GM12878 (cell line): ENCODE measurements around the gene OGFOD2.

Experiments used
- CREM ChIP-seq: IDR thresholded peaks from 2 replicates; pipeline ENCODE4 v1.6.1; 2014; ENCODE audit warnings: antibody characterized with exemption, low read depth
- MXI1 ChIP-seq: fragments of 150-350 bp; IDR thresholded peaks from 2 replicates; pipeline ENCODE4 v1.6.1; 2011; ENCODE audit warnings: low read depth, mild to moderate bottlenecking, inconsistent platforms, low read length, improper control_type of control experiment
- POLR2AphosphoS5 ChIP-seq: IDR thresholded peaks from 2 replicates; pipeline ENCODE4 v1.6.1; 2011; ENCODE audit warnings: mild to moderate bottlenecking, low read length, inconsistent platforms
- RFX5 ChIP-seq: IDR thresholded peaks from 2 replicates; pipeline ENCODE4 v1.6.1; 2011; ENCODE audit warnings: low read depth, low read length, improper control_type of control experiment
- SMC3 ChIP-seq: IDR thresholded peaks from 2 replicates; pipeline ENCODE4 v1.6.1; 2011; ENCODE audit warnings: low read length, improper control_type of control experiment, borderline replicate concordance
- SREBF2 ChIP-seq: IDR thresholded peaks from 2 replicates; pipeline ENCODE4 v1.6.1; 2012; ENCODE audit warnings: mild to moderate bottlenecking, low read length
- TF ChIP-seq, protein P1 (sequence below): IDR thresholded peaks from 2 replicates; pipeline ENCODE4 v1.6.1; 2012; ENCODE audit warnings: low read depth, low read length, improper control_type of control experiment
- TF ChIP-seq, protein P2 (sequence below), 3 experiments: IDR thresholded peaks in 2 of 3; conservative IDR thresholded peaks in 1 of 3; 2 replicates each; pipeline ENCODE4 v1.5.1; 2011; ENCODE audit warnings: low read depth in 3 of 3, low read length in 3 of 3, mild to moderate bottlenecking in 3 of 3, control low read depth in 2 of 3, moderate library complexity in 2 of 3, inconsistent platforms in 1 of 3, mixed read lengths in 1 of 3; ENCODE audit not compliant: control insufficient read depth in 2 of 3, insufficient read depth in 1 of 3; ENCODE audit errors: extremely low read depth in 1 of 3
- TF ChIP-seq, protein P3 (sequence below): fragments of 450-650 bp; IDR thresholded peaks from 2 replicates; pipeline ENCODE4 v1.6.1; 2014; ENCODE audit warnings: mild to moderate bottlenecking
- TF ChIP-seq, protein P4 (sequence below): IDR thresholded peaks from 2 replicates; pipeline ENCODE4 v1.6.1; 2011; ENCODE audit warnings: borderline replicate concordance, low read depth, mild to moderate bottlenecking, moderate library complexity, mixed read lengths, low read length; ENCODE audit not compliant: insufficient read depth; ENCODE audit errors: extremely low read length

DNA sequence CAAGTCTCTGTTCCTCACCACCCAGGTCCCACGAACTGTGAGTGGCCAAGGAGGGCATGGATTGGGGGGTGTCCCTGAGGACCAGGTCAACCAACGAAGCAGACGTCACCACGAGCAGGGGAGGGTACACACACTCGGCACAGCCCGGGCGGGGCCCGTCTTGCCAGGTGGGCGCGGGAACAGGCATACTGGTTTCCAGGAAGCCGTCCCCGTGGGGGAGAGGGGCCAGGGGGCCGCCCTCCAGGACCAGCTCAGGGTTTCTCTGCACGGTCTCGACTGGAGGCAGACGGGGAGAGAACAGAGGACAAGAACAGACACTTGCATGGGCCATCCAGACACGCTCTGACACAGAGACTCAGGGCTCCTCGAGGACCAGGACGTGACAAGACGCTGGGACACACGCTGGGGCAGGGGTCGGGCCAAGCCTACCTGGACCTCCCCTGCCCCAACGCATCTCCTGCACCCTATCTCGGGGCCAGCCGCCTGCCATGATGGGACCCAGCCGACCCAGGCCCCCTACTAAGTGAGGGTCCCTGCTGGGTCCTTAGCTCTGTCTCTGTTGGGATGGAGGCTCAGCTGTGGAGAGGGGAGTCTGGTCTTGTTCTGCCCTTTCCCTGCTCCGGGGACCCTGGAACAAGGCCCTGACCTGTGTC is 16.7 kb downstream of the OGFOD2 start:
- TF ChIP-seq SREBF2 (no peak), SMC3 (no peak), MXI1 (no peak), RFX5 (no peak), CREM (no peak), POLR2AphosphoS5 (no peak)
- TF ChIP-seq, protein P1, sequence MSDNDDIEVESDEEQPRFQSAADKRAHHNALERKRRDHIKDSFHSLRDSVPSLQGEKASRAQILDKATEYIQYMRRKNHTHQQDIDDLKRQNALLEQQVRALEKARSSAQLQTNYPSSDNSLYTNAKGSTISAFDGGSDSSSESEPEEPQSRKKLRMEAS: no peak
- TF ChIP-seq, protein P2, sequence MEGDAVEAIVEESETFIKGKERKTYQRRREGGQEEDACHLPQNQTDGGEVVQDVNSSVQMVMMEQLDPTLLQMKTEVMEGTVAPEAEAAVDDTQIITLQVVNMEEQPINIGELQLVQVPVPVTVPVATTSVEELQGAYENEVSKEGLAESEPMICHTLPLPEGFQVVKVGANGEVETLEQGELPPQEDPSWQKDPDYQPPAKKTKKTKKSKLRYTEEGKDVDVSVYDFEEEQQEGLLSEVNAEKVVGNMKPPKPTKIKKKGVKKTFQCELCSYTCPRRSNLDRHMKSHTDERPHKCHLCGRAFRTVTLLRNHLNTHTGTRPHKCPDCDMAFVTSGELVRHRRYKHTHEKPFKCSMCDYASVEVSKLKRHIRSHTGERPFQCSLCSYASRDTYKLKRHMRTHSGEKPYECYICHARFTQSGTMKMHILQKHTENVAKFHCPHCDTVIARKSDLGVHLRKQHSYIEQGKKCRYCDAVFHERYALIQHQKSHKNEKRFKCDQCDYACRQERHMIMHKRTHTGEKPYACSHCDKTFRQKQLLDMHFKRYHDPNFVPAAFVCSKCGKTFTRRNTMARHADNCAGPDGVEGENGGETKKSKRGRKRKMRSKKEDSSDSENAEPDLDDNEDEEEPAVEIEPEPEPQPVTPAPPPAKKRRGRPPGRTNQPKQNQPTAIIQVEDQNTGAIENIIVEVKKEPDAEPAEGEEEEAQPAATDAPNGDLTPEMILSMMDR (IDR thresholded peaks at IDR 0.05 in 2 of 3, conservative IDR thresholded peaks at IDR 0.05 in 1 of 3; ENCODE audit: control insufficient read depth in 2 of 3, extremely low read depth in 1 of 3, insufficient read depth in 1 of 3, low read depth in 3 of 3, low read length in 3 of 3): no peak
- TF ChIP-seq, protein P3, sequence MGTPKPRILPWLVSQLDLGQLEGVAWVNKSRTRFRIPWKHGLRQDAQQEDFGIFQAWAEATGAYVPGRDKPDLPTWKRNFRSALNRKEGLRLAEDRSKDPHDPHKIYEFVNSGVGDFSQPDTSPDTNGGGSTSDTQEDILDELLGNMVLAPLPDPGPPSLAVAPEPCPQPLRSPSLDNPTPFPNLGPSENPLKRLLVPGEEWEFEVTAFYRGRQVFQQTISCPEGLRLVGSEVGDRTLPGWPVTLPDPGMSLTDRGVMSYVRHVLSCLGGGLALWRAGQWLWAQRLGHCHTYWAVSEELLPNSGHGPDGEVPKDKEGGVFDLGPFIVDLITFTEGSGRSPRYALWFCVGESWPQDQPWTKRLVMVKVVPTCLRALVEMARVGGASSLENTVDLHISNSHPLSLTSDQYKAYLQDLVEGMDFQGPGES: no peak
- TF ChIP-seq, protein P4, sequence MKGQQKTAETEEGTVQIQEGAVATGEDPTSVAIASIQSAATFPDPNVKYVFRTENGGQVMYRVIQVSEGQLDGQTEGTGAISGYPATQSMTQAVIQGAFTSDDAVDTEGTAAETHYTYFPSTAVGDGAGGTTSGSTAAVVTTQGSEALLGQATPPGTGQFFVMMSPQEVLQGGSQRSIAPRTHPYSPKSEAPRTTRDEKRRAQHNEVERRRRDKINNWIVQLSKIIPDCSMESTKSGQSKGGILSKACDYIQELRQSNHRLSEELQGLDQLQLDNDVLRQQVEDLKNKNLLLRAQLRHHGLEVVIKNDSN: no peak
